DND-41 (cell line): ENCODE data around the gene TAPT1.

Experiments
- ATAC-seq: fragments of 200-7000 bp; cut with Tn5 transposase; 3 replicates; pipeline ENCODE4 v1.9.1; 2021; ENCODE audit warnings: low read depth; ENCODE audit not compliant: insufficient read depth
- DNase-seq: peaks from one replicate; pipeline ENCODE4 v3.0.0-alpha.2; 2020
- H2AFZ ChIP-seq: 2 replicates; pipeline ENCODE4 v1.6.0; 2012; ENCODE audit warnings: low read depth, low read length
- H3K27ac ChIP-seq: 2 replicates; pipeline ENCODE4 v1.5.1; 2012; ENCODE audit warnings: low read length, inconsistent platforms
- H3K27me3 ChIP-seq: fragments of 200-600 bp; sonication (generic); 2 replicates; pipeline ENCODE4 v1.6.0; 2012; ENCODE audit warnings: low read length, mild to moderate bottlenecking, inconsistent platforms; ENCODE audit not compliant: insufficient read depth, poor library complexity
- H3K36me3 ChIP-seq: 2 replicates; pipeline ENCODE4 v1.5.1; 2012; ENCODE audit warnings: low read length, inconsistent platforms; ENCODE audit not compliant: insufficient read depth
- H3K4me1 ChIP-seq: 2 replicates; pipeline ENCODE4 v1.5.1; 2012; ENCODE audit warnings: mild to moderate bottlenecking, low read length; ENCODE audit not compliant: insufficient read depth
- H3K4me2 ChIP-seq: 2 replicates; pipeline ENCODE4 v1.6.0; 2012; ENCODE audit warnings: mild to moderate bottlenecking, moderate library complexity, low read length, inconsistent platforms; ENCODE audit not compliant: insufficient read depth
- H3K4me3 ChIP-seq, 2 experiments: fragments of 200-600 bp in 1 of 2; shearing (Covaris generic) in 1 of 2; 2 replicates each; pipeline ENCODE4 v1.5.1; 2012 to 2016; ENCODE audit warnings: inconsistent platforms in 2 of 2, low read length in 2 of 2, mild to moderate bottlenecking in 2 of 2, low read depth in 1 of 2, moderate library complexity in 1 of 2
- H3K79me2 ChIP-seq: 2 replicates; pipeline ENCODE4 v1.6.0; 2012; ENCODE audit warnings: low read length, inconsistent platforms; ENCODE audit not compliant: insufficient read depth
- H3K9ac ChIP-seq: 2 replicates; pipeline ENCODE4 v1.6.0; 2012; ENCODE audit warnings: low read depth, mild to moderate bottlenecking, inconsistent platforms, low read length, moderate library complexity
- H3K9me3 ChIP-seq: 2 replicates; pipeline ENCODE4 v1.5.1; 2012; ENCODE audit warnings: low read length, moderate library complexity, mild to moderate bottlenecking, inconsistent platforms; ENCODE audit not compliant: insufficient read depth, severe bottlenecking
- H4K20me1 ChIP-seq: 2 replicates; pipeline ENCODE4 v1.6.0; 2012; ENCODE audit warnings: low read length; ENCODE audit not compliant: insufficient read depth
- CTCF ChIP-seq: IDR thresholded peaks from 2 replicates; pipeline ENCODE4 v1.5.1; 2012; ENCODE audit warnings: borderline replicate concordance, low read length, moderate library complexity, mild to moderate bottlenecking; ENCODE audit not compliant: poor library complexity, severe bottlenecking; ENCODE audit errors: extremely low read depth
- EZH2 ChIP-seq: IDR thresholded peaks from 3 replicates; pipeline ENCODE4 v1.6.1; 2012; ENCODE audit warnings: borderline replicate concordance, low read depth, mild to moderate bottlenecking, moderate library complexity, low read length, inconsistent platforms; ENCODE audit not compliant: severe bottlenecking

The TAPT1 gene

DNA sequence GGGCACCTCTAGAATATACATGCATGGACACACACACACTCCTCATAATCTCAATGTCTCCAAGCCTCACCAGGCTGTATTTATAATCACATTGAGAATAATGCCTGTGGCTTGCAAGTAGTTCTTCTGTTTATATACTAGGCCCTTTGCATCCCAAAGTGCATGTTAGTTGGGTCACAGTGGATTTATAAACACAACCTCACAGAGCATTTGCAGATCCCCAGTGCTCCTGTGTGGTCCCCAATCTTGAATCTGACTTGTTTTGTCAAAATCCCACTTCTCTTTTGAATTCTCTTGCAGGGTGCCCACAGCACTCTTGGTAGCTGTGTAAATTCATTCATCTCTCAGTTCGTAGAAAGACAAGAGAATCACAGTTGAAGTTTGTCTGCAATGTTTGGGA is 92.9 kb downstream of the TAPT1 start:
- Histone ChIP-seq H3K79me2 (no peaks in the 10 kb centered on the region), H3K4me2 (no peak overlapping the region), H2AFZ (no peak overlapping the region), H3K9me3 (no peaks in the 10 kb centered on the region), H3K27me3 (peaks cover 4% of the 10 kb centered on the region), H3K9ac (no peak overlapping the region), H3K27ac (no peak overlapping the region), H4K20me1 (no peaks in the 10 kb centered on the region), H3K4me3 (no peak overlapping the region), H3K4me1 (no peaks in the 10 kb centered on the region), H3K36me3 (no peaks in the 10 kb centered on the region)
- ATAC-seq (no peak), DNase-seq (no peak)
- TF ChIP-seq EZH2, result no peak
- no peak for TF ChIP-seq CTCF

DNA sequence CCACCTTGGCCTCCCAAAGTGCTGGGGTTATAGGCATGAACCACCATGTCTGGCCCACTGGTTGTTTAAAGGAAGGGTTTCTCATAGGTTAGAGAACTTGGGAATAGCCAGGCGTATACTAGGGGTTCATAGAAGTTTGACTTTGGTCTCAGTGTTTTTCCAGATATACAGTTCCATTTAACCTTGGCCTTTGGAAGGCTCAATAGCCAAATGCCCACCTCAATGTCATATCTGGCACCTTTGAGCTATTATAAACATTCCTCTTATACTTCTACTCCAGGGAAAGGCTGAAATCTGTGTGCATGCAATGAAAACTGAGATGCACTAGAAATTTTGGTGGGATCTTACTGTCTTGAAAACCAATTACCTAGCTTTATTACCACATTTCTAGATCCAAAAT is 95.0 kb downstream of the TAPT1 start:
- no peak for ATAC-seq
- peaks cover 16% of the 10 kb centered on the region for H3K27me3 ChIP-seq
- TF ChIP-seq CTCF, result no peak
- no peak for TF ChIP-seq EZH2

GRCh38 chr4:16129336-16129735 is 96.9 kb downstream of the TAPT1 start:
- DNase-seq, result no peak

More for the DNA sequence above, 95.0 kb downstream of the TAPT1 start:
- Histone ChIP-seq H3K27ac (no peak overlapping the region), H3K79me2 (no peaks in the 10 kb centered on the region), H3K9ac (no peak overlapping the region), H3K9me3 (no peaks in the 10 kb centered on the region), H2AFZ (no peak overlapping the region), H4K20me1 (no peaks in the 10 kb centered on the region), H3K36me3 (no peaks in the 10 kb centered on the region), H3K4me2 (no peak overlapping the region), H3K4me3 (no peak overlapping the region), H3K4me1 (no peaks in the 10 kb centered on the region)
- no peak for DNase-seq

More at GRCh38 chr4:16129336-16129735, 96.9 kb downstream of the TAPT1 start:
- H3K4me3 ChIP-seq, result no peak overlapping the region
- TF ChIP-seq EZH2 (no peak), CTCF (no peak)
- H3K4me1 ChIP-seq, result no peaks in the 10 kb centered on the region
- no peak overlapping the region for H3K9ac ChIP-seq
- no peaks in the 10 kb centered on the region for H4K20me1 ChIP-seq
- H3K27ac ChIP-seq, result no peak overlapping the region
- H3K4me2 ChIP-seq, result no peak overlapping the region
- H2AFZ ChIP-seq, result no peak overlapping the region
- no peaks in the 10 kb centered on the region for H3K79me2 ChIP-seq
- ATAC-seq, result no peak
- peaks cover 17% of the 10 kb centered on the region for H3K27me3 ChIP-seq
- no peaks in the 10 kb centered on the region for H3K36me3 ChIP-seq
- no peaks in the 10 kb centered on the region for H3K9me3 ChIP-seq
